Glutamatergic neuron (in vitro differentiated cells): ENCODE results near the gene ARSD. TPM values are rescaled to one million over a fixed set of nuclear protein-coding genes. Genes with fewer than 3 reads are reported as not detected.
"Not testable (repeated sequence)": the region's sequence is repeated elsewhere in the genome, so short reads cannot be mapped to it uniquely, and the experiment has no call there.

Source experiments
- DNase-seq: peaks from one replicate; pipeline ENCODE4 v3.0.0; 2022
- H3K27ac Mint-ChIP-seq: one replicate; pipeline ENCODE4 v1.8.0; 2020; ENCODE audit warnings: mild to moderate bottlenecking, mixed read lengths, inconsistent platforms; ENCODE audit not compliant: unreplicated experiment
- H3K27me3 Mint-ChIP-seq: one replicate; pipeline ENCODE4 v1.8.0; 2020; ENCODE audit warnings: mild to moderate bottlenecking, moderate library complexity, mixed read lengths, inconsistent platforms; ENCODE audit not compliant: unreplicated experiment
- H3K36me3 Mint-ChIP-seq: one replicate; pipeline ENCODE4 v1.8.0; 2020; ENCODE audit warnings: mild to moderate bottlenecking, mixed read lengths, inconsistent platforms; ENCODE audit not compliant: unreplicated experiment
- H3K4me1 Mint-ChIP-seq: one replicate; pipeline ENCODE4 v1.8.0; 2020; ENCODE audit warnings: mild to moderate bottlenecking, low read depth, mixed read lengths, inconsistent platforms; ENCODE audit not compliant: unreplicated experiment
- H3K4me3 Mint-ChIP-seq: one replicate; pipeline ENCODE4 v1.8.0; 2020; ENCODE audit warnings: mild to moderate bottlenecking, mixed read lengths, inconsistent platforms; ENCODE audit not compliant: unreplicated experiment
- H3K9me3 Mint-ChIP-seq: one replicate; pipeline ENCODE4 v1.8.0; 2020; ENCODE audit warnings: mild to moderate bottlenecking, moderate library complexity, mixed read lengths, inconsistent platforms; ENCODE audit not compliant: unreplicated experiment
- CTCF ChIP-seq: fragments of 200-600 bp; sonication (generic); IDR thresholded peaks from one replicate; pipeline ENCODE4 v1.5.0; 2021; ENCODE audit not compliant: partially characterized antibody, unreplicated experiment
- long read RNA-seq: library from polyadenylated mRNA; unstranded; transcript quantifications from one replicate; pipeline ENCODE4 v2.0.0, GENCODE V29; 2020; ENCODE audit not compliant: unreplicated experiment
- total RNA-seq: library from RNA; stranded (reverse); fragmentation: NEBNext Ultra II Directional; extraction: Animal tissue kit (Norgen Biotek cat#: 25700); gene quantifications from one replicate; pipeline ENCODE4 v1.2.1, GENCODE V29; 2021; ENCODE audit not compliant: unreplicated experiment

The ARSD gene
- 13.3 TPM for total RNA-seq
- long read RNA-seq, partial matches to known transcripts: 1 of 2 reads
- long read RNA-seq, other reads (novel, unspliced or antisense): 1 of 2 reads

GRCh38 chrX:2928583-2929434 lies at the start of gene ARSD:
ARSD (minus strand) TSS chrX:2929339; CDS start chrX:2929275, 64 bp downstream.
- H3K27ac Mint-ChIP-seq: peak within 1 kb of the TSS; percentile 95

GRCh38 chrX:2978639-2979038 lies 49.5 kb upstream of the ARSD start:
- not testable (repeated sequence) for H3K4me1 Mint-ChIP-seq, H3K27ac Mint-ChIP-seq, H3K9me3 Mint-ChIP-seq, H3K36me3 Mint-ChIP-seq, H3K27me3 Mint-ChIP-seq, H3K4me3 Mint-ChIP-seq, DNase-seq

More at GRCh38 chrX:2928583-2929434, at the start of gene ARSD:
- TF ChIP-seq CTCF: no peak
- Mint-ChIP-seq H3K36me3 (no peaks in the 10 kb centered on the region), H3K27me3 (peaks cover 15% of the 10 kb centered on the region), H3K4me1 (no peaks in the 10 kb centered on the region), H3K9me3 (peaks cover 2% of the 10 kb centered on the region), H3K4me3 (peak within 1 kb of the TSS; percentile 85)
- peak; percentile 86 for DNase-seq

GRCh38 chrX:2974961-2975360 lies 45.8 kb upstream of the ARSD start:
- Mint-ChIP-seq H3K4me3 (no peak overlapping the region), H3K27me3 (no peaks in the 10 kb centered on the region), H3K9me3 (no peaks in the 10 kb centered on the region), H3K27ac (no peak overlapping the region), H3K36me3 (no peaks in the 10 kb centered on the region), H3K4me1 (no peaks in the 10 kb centered on the region)
- TF ChIP-seq CTCF: no peak
- no peak for DNase-seq

- Mint-ChIP-seq H3K4me3 (no peak overlapping the region), H3K9me3 (peaks cover 2% of the 10 kb centered on the region), H3K27me3 (no peaks in the 10 kb centered on the region), H3K36me3 (no peaks in the 10 kb centered on the region), H3K27ac (no peak overlapping the region), H3K4me1 (peaks cover 7% of the 10 kb centered on the region)
- DNase-seq: no peak
- TF ChIP-seq CTCF: no peak
Measured at GRCh38 chrX:2972391-2972790, 43.3 kb upstream of the ARSD start.

GRCh38 chrX:2969021-2969420 lies 39.9 kb upstream of the ARSD start:
- Mint-ChIP-seq H3K27me3 (no peaks in the 10 kb centered on the region), H3K4me1 (peaks cover 9% of the 10 kb centered on the region), H3K9me3 (peaks cover 2% of the 10 kb centered on the region), H3K27ac (peak overlapping the region; percentile 82), H3K36me3 (no peaks in the 10 kb centered on the region), H3K4me3 (peak overlapping the region; percentile 82)
- DNase-seq: no peak
- no peak for TF ChIP-seq CTCF
